Measurements from ENCODE around the gene GOLGA3. TPM values are rescaled to one million over a fixed set of nuclear protein-coding genes. Genes with fewer than 3 reads are reported as not detected.
A peak's percentile ranks its signal among the peaks of the same experiment; 100 is the strongest.

Gene GOLGA3
- total RNA-seq, 1 donor from 2014 or later: 86.7 TPM

GRCh38 chr12:132771126-132771838 is 57.4 kb downstream of the GOLGA3 start:
- peaks cover 68% of the 10 kb centered on the region for H4K20me1 ChIP-seq (ENCODE audit: insufficient read depth, low read length)
- peaks cover 5% of the 10 kb centered on the region for H3K4me1 Mint-ChIP-seq (ENCODE audit: low read depth, unreplicated experiment)
- no peak overlapping the region for H3K4me3 ChIP-seq (ENCODE audit: insufficient read depth, low read depth, low read length)
- no peak for FAIRE-seq
- H2AFZ ChIP-seq (ENCODE audit: low read depth, low read length): no peak overlapping the region
- H3K4me3 Mint-ChIP-seq (ENCODE audit: unreplicated experiment): no peak overlapping the region
- no peaks in the 10 kb centered on the region for H3K9me3 Mint-ChIP-seq (ENCODE audit: unreplicated experiment)
- H3K36me3 ChIP-seq (ENCODE audit: insufficient read depth, low read length): peaks cover 44% of the 10 kb centered on the region
- H3K27ac Mint-ChIP-seq (ENCODE audit: unreplicated experiment): no peak overlapping the region
- H3K9me3 ChIP-seq (ENCODE audit: insufficient read depth, low read depth, low read length): no peaks in the 10 kb centered on the region
- TF ChIP-seq CTCF (IDR thresholded peaks at IDR 0.05; ENCODE audit: insufficient read depth, low read depth, low read length): no peak
- peaks cover 14% of the 10 kb centered on the region for H3K79me2 ChIP-seq (ENCODE audit: insufficient read depth, low read length)
- H3K9ac ChIP-seq (ENCODE audit: low read length): no peak overlapping the region
- H3K4me2 ChIP-seq (ENCODE audit: low read length): no peak overlapping the region
- H3K36me3 Mint-ChIP-seq (ENCODE audit: low read depth, unreplicated experiment): peaks cover 15% of the 10 kb centered on the region
- H3K27me3 Mint-ChIP-seq (ENCODE audit: low read depth, unreplicated experiment): no peaks in the 10 kb centered on the region
- no peak overlapping the region for H3K27ac ChIP-seq (ENCODE audit: low read depth, low read length)
- H3K4me1 ChIP-seq (ENCODE audit: insufficient read depth, low read length): peaks cover 9% of the 10 kb centered on the region
- H3K27me3 ChIP-seq (ENCODE audit: insufficient read depth, low read length): no peaks in the 10 kb centered on the region
- DNase-seq (ENCODE audit: low read depth): no peak

- no peak overlapping the region for H2AFZ ChIP-seq (ENCODE audit: low read depth, low read length)
- peak overlapping the region; percentile 11 for H3K27ac ChIP-seq (ENCODE audit: low read depth, low read length)
- no peak overlapping the region for H3K4me3 ChIP-seq (ENCODE audit: insufficient read depth, low read depth, low read length)
- FAIRE-seq: no peak
- no peak overlapping the region for H3K9ac ChIP-seq (ENCODE audit: low read length)
- H3K27ac Mint-ChIP-seq (ENCODE audit: unreplicated experiment): peak overlapping the region; percentile 34
- H3K79me2 ChIP-seq (ENCODE audit: insufficient read depth, low read length): peaks cover 5% of the 10 kb centered on the region
- H4K20me1 ChIP-seq (ENCODE audit: insufficient read depth, low read length): peaks cover 32% of the 10 kb centered on the region
- H3K9me3 ChIP-seq (ENCODE audit: insufficient read depth, low read depth, low read length): no peaks in the 10 kb centered on the region
- no peak overlapping the region for H3K4me2 ChIP-seq (ENCODE audit: low read length)
- peaks cover 10% of the 10 kb centered on the region for H3K36me3 Mint-ChIP-seq (ENCODE audit: low read depth, unreplicated experiment)
- DNase-seq (ENCODE audit: low read depth): peak; percentile 26
- TF ChIP-seq CTCF (IDR thresholded peaks at IDR 0.05; ENCODE audit: insufficient read depth, low read depth, low read length) (no peak), EZH2 (IDR thresholded peaks at IDR 0.05; ENCODE audit: insufficient read depth, low read length) (no peak)
- no peaks in the 10 kb centered on the region for H3K27me3 ChIP-seq (ENCODE audit: insufficient read depth, low read length)
- peaks cover 10% of the 10 kb centered on the region for H3K4me1 ChIP-seq (ENCODE audit: insufficient read depth, low read length)
- peak overlapping the region; percentile 57 for H3K4me3 Mint-ChIP-seq (ENCODE audit: unreplicated experiment)
- no peaks in the 10 kb centered on the region for H3K27me3 Mint-ChIP-seq (ENCODE audit: low read depth, unreplicated experiment)
- peaks cover 10% of the 10 kb centered on the region for H3K36me3 ChIP-seq (ENCODE audit: insufficient read depth, low read length)
- H3K4me1 Mint-ChIP-seq (ENCODE audit: low read depth, unreplicated experiment): peaks cover 9% of the 10 kb centered on the region
- H3K9me3 Mint-ChIP-seq (ENCODE audit: unreplicated experiment): peaks cover 2% of the 10 kb centered on the region
Measured at GRCh38 chr12:132766380-132767085, 62.1 kb downstream of the GOLGA3 start.

GRCh38 chr12:132765361-132765760 is 63.3 kb downstream of the GOLGA3 start:
- Histone ChIP-seq H3K9me3 (ENCODE audit: insufficient read depth, low read depth, low read length) (no peaks in the 10 kb centered on the region), H3K4me2 (ENCODE audit: low read length) (no peak overlapping the region), H3K9ac (ENCODE audit: low read length) (no peak overlapping the region), H3K79me2 (ENCODE audit: insufficient read depth, low read length) (peaks cover 17% of the 10 kb centered on the region), H3K4me3 (ENCODE audit: insufficient read depth, low read depth, low read length) (no peak overlapping the region), H2AFZ (ENCODE audit: low read depth, low read length) (no peak overlapping the region), H3K36me3 (ENCODE audit: insufficient read depth, low read length) (peaks cover 3% of the 10 kb centered on the region), H4K20me1 (ENCODE audit: insufficient read depth, low read length) (peaks cover 35% of the 10 kb centered on the region), H3K4me1 (ENCODE audit: insufficient read depth, low read length) (peaks cover 11% of the 10 kb centered on the region), H3K27ac (ENCODE audit: low read depth, low read length) (no peak overlapping the region), H3K27me3 (ENCODE audit: insufficient read depth, low read length) (no peaks in the 10 kb centered on the region)
- H3K4me3 Mint-ChIP-seq (ENCODE audit: unreplicated experiment): no peak overlapping the region
- H3K27ac Mint-ChIP-seq (ENCODE audit: unreplicated experiment): no peak overlapping the region
- peaks cover 10% of the 10 kb centered on the region for H3K36me3 Mint-ChIP-seq (ENCODE audit: low read depth, unreplicated experiment)
- H3K27me3 Mint-ChIP-seq (ENCODE audit: low read depth, unreplicated experiment): no peaks in the 10 kb centered on the region
- peaks cover 2% of the 10 kb centered on the region for H3K9me3 Mint-ChIP-seq (ENCODE audit: unreplicated experiment)
- TF ChIP-seq EZH2 (IDR thresholded peaks at IDR 0.05; ENCODE audit: insufficient read depth, low read length): no peak
- no peak for TF ChIP-seq CTCF (IDR thresholded peaks at IDR 0.05; ENCODE audit: insufficient read depth, low read depth, low read length)
- H3K4me1 Mint-ChIP-seq (ENCODE audit: low read depth, unreplicated experiment): peaks cover 9% of the 10 kb centered on the region
- DNase-seq (ENCODE audit: low read depth): no peak
- no peak for FAIRE-seq
